GM12878 (cell line): ENCODE results near the gene SLC29A1. TPM values are rescaled to one million over a fixed set of nuclear protein-coding genes. Genes with fewer than 3 reads are reported as not detected.

Experiments used
- ASH2L ChIP-seq: fragments of 300-600, 200-600 bp; sonication (generic); IDR thresholded peaks from 2 replicates; pipeline ENCODE4 v1.6.1; 2017; ENCODE audit warnings: low read depth, mild to moderate bottlenecking, borderline replicate concordance
- CEBPB ChIP-seq, 2 experiments: fragments of 150-350 bp in 1 of 2; IDR thresholded peaks; 2 replicates each; pipeline ENCODE4 v1.6.1; 2012 to 2014; ENCODE audit warnings: low read depth in 2 of 2, low read length in 2 of 2, borderline replicate concordance in 1 of 2, inconsistent platforms in 1 of 2
- CHD1 ChIP-seq: IDR thresholded peaks from 2 replicates; pipeline ENCODE4 v1.6.1; 2012; ENCODE audit warnings: low read depth, low read length, improper control_type of control experiment
- DPF2 ChIP-seq: fragments of 450-650 bp; IDR thresholded peaks from 2 replicates; pipeline ENCODE4 v1.6.1; 2017; ENCODE audit warnings: mild to moderate bottlenecking
- EGR1 ChIP-seq, 2 experiments: IDR thresholded peaks; 1 replicate in 1 of 2; 2 replicates in 1 of 2; pipeline ENCODE4 v1.6.1; 2011 to 2012; ENCODE audit warnings: low read depth in 2 of 2, low read length in 2 of 2, borderline replicate concordance in 1 of 2, mild to moderate bottlenecking in 1 of 2, moderate library complexity in 1 of 2
- FOXK2 ChIP-seq: fragments of 450-650 bp; IDR thresholded peaks from 2 replicates; pipeline ENCODE4 v1.6.1; 2017; ENCODE audit warnings: mild to moderate bottlenecking, moderate library complexity
- FOXM1 ChIP-seq: IDR thresholded peaks from 2 replicates; pipeline ENCODE4 v1.6.1; 2012; ENCODE audit warnings: low read depth, mild to moderate bottlenecking, inconsistent platforms, low read length, moderate library complexity
- IKZF2 ChIP-seq, 2 experiments: fragments of 450-650 bp; IDR thresholded peaks; 2 replicates each; pipeline ENCODE4 v1.6.1; 2017; ENCODE audit warnings: mild to moderate bottlenecking in 2 of 2, moderate library complexity in 2 of 2
- KLF5 ChIP-seq: fragments of 450-650 bp; IDR thresholded peaks from 2 replicates; pipeline ENCODE4 v1.6.1; 2014; ENCODE audit warnings: mild to moderate bottlenecking; ENCODE audit not compliant: partially characterized antibody
- MXI1 ChIP-seq: fragments of 150-350 bp; IDR thresholded peaks from 2 replicates; pipeline ENCODE4 v1.6.1; 2011; ENCODE audit warnings: low read depth, mild to moderate bottlenecking, inconsistent platforms, low read length, improper control_type of control experiment
- NBN ChIP-seq: fragments of 450-650 bp; IDR thresholded peaks from 2 replicates; pipeline ENCODE4 v1.6.1; 2016
- PAX8 ChIP-seq: fragments of 450-650 bp; IDR thresholded peaks from 2 replicates; pipeline ENCODE4 v1.6.1; 2017; ENCODE audit warnings: mild to moderate bottlenecking, moderate library complexity
- POLR2AphosphoS2 ChIP-seq: IDR thresholded peaks from 2 replicates; pipeline ENCODE4 v1.6.1; 2011; ENCODE audit warnings: low read depth, mild to moderate bottlenecking, low read length, improper control_type of control experiment, moderate library complexity
- POU2F2 ChIP-seq: IDR thresholded peaks from 3 replicates; pipeline ENCODE4 v1.6.1; 2011; ENCODE audit warnings: low read depth, mild to moderate bottlenecking, low read length, borderline replicate concordance
- RFX5 ChIP-seq: IDR thresholded peaks from 2 replicates; pipeline ENCODE4 v1.6.1; 2011; ENCODE audit warnings: low read depth, low read length, improper control_type of control experiment
- SMAD1 ChIP-seq: fragments of 450-650 bp; IDR thresholded peaks from 2 replicates; pipeline ENCODE4 v1.6.1; 2018; ENCODE audit warnings: mild to moderate bottlenecking, low read depth; ENCODE audit not compliant: partially characterized antibody
- SP1 ChIP-seq: IDR thresholded peaks from one replicate; pipeline ENCODE4 v1.6.1; 2011; ENCODE audit warnings: low read depth, low read length
- SPI1 ChIP-seq: IDR thresholded peaks from 2 replicates; pipeline ENCODE4 v1.6.1; 2011; ENCODE audit warnings: low read depth, mild to moderate bottlenecking, low read length, moderate library complexity, borderline replicate concordance; ENCODE audit not compliant: insufficient read depth
- SRF ChIP-seq, 2 experiments: IDR thresholded peaks; 2 replicates each; pipeline ENCODE4 v1.6.1; 2011; ENCODE audit warnings: low read depth in 2 of 2, low read length in 2 of 2, mild to moderate bottlenecking in 1 of 2, moderate library complexity in 1 of 2
- STAT3 ChIP-seq: IDR thresholded peaks from 2 replicates; pipeline ENCODE4 v1.6.1; 2011; ENCODE audit warnings: low read depth, low read length, improper control_type of control experiment
- WRNIP1 ChIP-seq: IDR thresholded peaks from 2 replicates; pipeline ENCODE4 v1.6.1; 2011; ENCODE audit warnings: low read depth, low read length, improper control_type of control experiment, borderline replicate concordance
- YY1 ChIP-seq: IDR thresholded peaks from 2 replicates; pipeline ENCODE4 v1.6.1; 2011; ENCODE audit warnings: low read depth, mild to moderate bottlenecking, low read length
- ZZZ3 ChIP-seq: IDR thresholded peaks from 2 replicates; pipeline ENCODE4 v1.6.1; 2011; ENCODE audit warnings: low read depth; ENCODE audit not compliant: control insufficient read depth, insufficient read length
- polyA plus RNA-seq, 11 experiments: library from polyadenylated mRNA; depleted of rRNA in 4 of 11; unstranded in 6 of 11; stranded (reverse) in 5 of 11; fragments of >200 nt; fragmentation: Nextera tagmentation in 4 of 11; fragmentation: Illumina TruSeq in 1 of 11; extraction: Ambion mirVana in 4 of 11; extraction: Trizol in 1 of 11; gene quantifications; 1 replicate in 1 of 11; 2 replicates in 10 of 11; pipeline versions ENCODE4 v1.2.1 to v1.2.3, GENCODE V29; 2011 to 2016; ENCODE audit warnings: inconsistent platforms in 2 of 11, missing spikeins in 2 of 11, low read depth in 1 of 11
- total RNA-seq, 4 experiments: library from RNA; depleted of rRNA in 3 of 4; stranded (reverse); fragments of >200 nt in 3 of 4; fragmentation: Illumina TruSeq in 1 of 4; extraction: Trizol in 1 of 4; gene quantifications; 2 replicates each; pipeline versions ENCODE4 v1.2.1 to v1.2.3, GENCODE V29; 2013 to 2021
- TF ChIP-seq, protein P1 (sequence below): fragments of 450-650 bp; IDR thresholded peaks from 2 replicates; pipeline ENCODE4 v1.6.1; 2016; ENCODE audit warnings: mild to moderate bottlenecking
- TF ChIP-seq, protein P2 (sequence below): IDR thresholded peaks from 2 replicates; pipeline ENCODE4 v1.6.1; 2011; ENCODE audit warnings: low read depth, mild to moderate bottlenecking, low read length, moderate library complexity, borderline replicate concordance; ENCODE audit errors: extremely low read depth
- TF ChIP-seq, protein P3 (sequence below): fragments of 150-350 bp; IDR thresholded peaks from 2 replicates; pipeline ENCODE4 v1.6.1; 2014; ENCODE audit warnings: mild to moderate bottlenecking, low read depth, low read length
- TF ChIP-seq, protein P4 (sequence below): IDR thresholded peaks from 2 replicates; pipeline ENCODE4 v1.6.1; 2011; ENCODE audit warnings: mild to moderate bottlenecking, low read depth, low read length, moderate library complexity; ENCODE audit not compliant: insufficient replicate concordance

Gene SLC29A1
- total and polyA plus RNA-seq, 10 of the 15 experiments (the other 5 are each of a cell fraction or from before 2014, with no cell fraction given) = 10.0 to 132 (median 93.4) TPM

DNA sequence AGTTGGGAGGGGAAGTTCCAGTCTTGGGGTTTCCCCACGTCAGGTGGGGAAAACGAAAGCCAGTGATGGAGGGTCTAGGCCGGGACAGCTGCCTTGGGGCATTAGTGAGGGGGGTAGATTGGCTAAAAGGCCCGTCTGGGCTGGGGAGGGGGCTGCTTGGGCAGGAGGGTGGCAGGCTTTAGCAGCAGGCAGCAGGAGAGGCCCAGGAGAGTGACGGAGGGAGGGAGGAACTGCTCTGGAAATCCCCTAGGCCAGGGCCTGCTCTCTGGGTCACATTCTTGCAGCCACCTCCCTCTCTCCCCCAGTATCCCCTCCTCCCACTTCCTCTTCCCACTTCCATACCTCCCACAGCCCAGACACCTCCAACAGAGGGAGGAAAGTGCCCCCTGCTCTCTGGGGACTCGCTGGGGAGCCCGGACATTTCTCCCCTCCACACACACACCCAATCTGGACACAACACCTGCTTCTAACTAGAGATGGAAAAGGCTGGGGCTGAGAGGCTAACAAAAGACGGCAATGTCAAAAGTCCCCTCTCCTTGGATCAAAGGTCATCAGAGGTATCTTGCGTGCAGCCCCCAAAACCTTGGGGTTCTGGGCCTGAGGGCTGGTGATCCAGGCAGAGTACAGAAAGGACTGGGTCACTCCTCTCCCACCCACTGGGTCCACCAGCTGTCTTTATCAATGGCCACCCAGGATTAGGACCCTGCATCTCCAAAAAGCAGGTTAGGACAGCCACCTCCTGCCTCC lies 40.1 kb downstream of the SLC29A1 start (continued):
- TF ChIP-seq PAX8 (no peak), POLR2AphosphoS2 (peak; percentile 23), YY1 (no peak), RFX5 (no peak), POU2F2 (peak; percentile 57; the same call in 2 of the 3 replicates), SMAD1 (peak; percentile 76), NBN (peak; percentile 81; the same call in 1 of the 2 replicates), SRF (IDR thresholded peaks at IDR 0.05; ENCODE audit: low read depth in 2 of 2, low read length in 2 of 2) (0 out of 4 replicates have a peak, but pooled peaks of 1 of the 2 experiments have one; percentile 26), WRNIP1 (no peak; the same call in 1 of the 2 replicates), SP1 (peak; percentile 45), CEBPB (IDR thresholded peaks at IDR 0.05; ENCODE audit: borderline replicate concordance in 1 of 2, low read depth in 2 of 2, low read length in 2 of 2) (no peak), ZZZ3 (no peak), IKZF2 (IDR thresholded peaks at IDR 0.05) (peak; percentile 97 to 98), SPI1 (peak; percentile 91), CHD1 (no peak), FOXK2 (no peak), EGR1 (IDR thresholded peaks at IDR 0.05; ENCODE audit: borderline replicate concordance in 1 of 2, low read depth in 2 of 2, low read length in 2 of 2) (peak in 1 of 2 experiments; percentile 64; a peak in 2 of 3 replicates), FOXM1 (no peak), KLF5 (no peak), STAT3 (no peak), DPF2 (peak; percentile 62; the same call in 1 of the 2 replicates), ASH2L (no peak), MXI1 (no peak)
- TF ChIP-seq, protein P1, sequence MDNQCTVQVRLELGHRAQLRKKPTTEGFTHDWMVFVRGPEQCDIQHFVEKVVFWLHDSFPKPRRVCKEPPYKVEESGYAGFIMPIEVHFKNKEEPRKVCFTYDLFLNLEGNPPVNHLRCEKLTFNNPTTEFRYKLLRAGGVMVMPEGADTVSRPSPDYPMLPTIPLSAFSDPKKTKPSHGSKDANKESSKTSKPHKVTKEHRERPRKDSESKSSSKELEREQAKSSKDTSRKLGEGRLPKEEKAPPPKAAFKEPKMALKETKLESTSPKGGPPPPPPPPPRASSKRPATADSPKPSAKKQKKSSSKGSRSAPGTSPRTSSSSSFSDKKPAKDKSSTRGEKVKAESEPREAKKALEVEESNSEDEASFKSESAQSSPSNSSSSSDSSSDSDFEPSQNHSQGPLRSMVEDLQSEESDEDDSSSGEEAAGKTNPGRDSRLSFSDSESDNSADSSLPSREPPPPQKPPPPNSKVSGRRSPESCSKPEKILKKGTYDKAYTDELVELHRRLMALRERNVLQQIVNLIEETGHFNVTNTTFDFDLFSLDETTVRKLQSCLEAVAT = peak; percentile 84; the same call in 1 of the 2 replicates
- TF ChIP-seq, protein P2, sequence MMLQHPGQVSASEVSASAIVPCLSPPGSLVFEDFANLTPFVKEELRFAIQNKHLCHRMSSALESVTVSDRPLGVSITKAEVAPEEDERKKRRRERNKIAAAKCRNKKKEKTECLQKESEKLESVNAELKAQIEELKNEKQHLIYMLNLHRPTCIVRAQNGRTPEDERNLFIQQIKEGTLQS = no peak
- TF ChIP-seq, protein P3, sequence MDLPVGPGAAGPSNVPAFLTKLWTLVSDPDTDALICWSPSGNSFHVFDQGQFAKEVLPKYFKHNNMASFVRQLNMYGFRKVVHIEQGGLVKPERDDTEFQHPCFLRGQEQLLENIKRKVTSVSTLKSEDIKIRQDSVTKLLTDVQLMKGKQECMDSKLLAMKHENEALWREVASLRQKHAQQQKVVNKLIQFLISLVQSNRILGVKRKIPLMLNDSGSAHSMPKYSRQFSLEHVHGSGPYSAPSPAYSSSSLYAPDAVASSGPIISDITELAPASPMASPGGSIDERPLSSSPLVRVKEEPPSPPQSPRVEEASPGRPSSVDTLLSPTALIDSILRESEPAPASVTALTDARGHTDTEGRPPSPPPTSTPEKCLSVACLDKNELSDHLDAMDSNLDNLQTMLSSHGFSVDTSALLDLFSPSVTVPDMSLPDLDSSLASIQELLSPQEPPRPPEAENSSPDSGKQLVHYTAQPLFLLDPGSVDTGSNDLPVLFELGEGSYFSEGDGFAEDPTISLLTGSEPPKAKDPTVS = no peak; the same call in 1 of the 2 replicates
- TF ChIP-seq, protein P4, sequence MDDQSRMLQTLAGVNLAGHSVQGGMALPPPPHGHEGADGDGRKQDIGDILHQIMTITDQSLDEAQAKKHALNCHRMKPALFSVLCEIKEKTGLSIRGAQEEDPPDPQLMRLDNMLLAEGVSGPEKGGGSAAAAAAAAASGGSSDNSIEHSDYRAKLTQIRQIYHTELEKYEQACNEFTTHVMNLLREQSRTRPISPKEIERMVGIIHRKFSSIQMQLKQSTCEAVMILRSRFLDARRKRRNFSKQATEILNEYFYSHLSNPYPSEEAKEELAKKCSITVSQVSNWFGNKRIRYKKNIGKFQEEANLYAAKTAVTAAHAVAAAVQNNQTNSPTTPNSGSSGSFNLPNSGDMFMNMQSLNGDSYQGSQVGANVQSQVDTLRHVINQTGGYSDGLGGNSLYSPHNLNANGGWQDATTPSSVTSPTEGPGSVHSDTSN = peak; percentile 28
